Neural progenitor cell (in vitro differentiated cells): Measurements from ENCODE around the gene ZNF408.

Experiments used
- EZH2 ChIP-seq: fragments of 200-600 bp; sonication (generic); IDR thresholded peaks from 2 replicates; pipeline ENCODE4 v1.6.1; 2017; ENCODE audit warnings: antibody characterized with exemption, mild to moderate bottlenecking, moderate library complexity
- EZH2phosphoT487 ChIP-seq: fragments of 200-600 bp; sonication (generic); IDR thresholded peaks from 2 replicates; pipeline ENCODE4 v1.6.1; 2017; ENCODE audit warnings: antibody characterized with exemption
- TF ChIP-seq, protein P1 (sequence below): fragments of 200-600 bp; sonication (generic); IDR thresholded peaks from 2 replicates; pipeline ENCODE4 v1.5.1; 2017; ENCODE audit warnings: antibody characterized with exemption, mild to moderate bottlenecking

DNA sequence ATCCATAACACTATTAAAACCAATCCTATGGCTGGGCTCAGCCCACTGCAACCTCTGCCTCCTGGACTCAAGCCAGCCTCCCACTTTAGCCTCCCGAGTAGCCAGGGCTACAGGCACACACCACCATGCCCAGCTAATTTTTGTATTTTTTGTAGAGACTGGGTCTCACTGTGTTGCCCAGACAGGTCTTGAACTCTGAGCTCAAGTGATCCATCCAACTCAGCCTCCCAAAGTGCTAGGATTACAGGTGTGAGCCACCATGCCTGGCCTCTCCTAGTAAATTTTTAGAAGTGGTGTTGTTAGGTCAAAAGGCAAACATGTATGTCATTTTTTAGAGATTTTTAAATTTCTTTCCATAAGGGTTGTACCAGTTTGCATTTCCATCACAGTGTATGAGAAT, 32.4 kb downstream of the ZNF408 start:
- TF ChIP-seq, protein P1, sequence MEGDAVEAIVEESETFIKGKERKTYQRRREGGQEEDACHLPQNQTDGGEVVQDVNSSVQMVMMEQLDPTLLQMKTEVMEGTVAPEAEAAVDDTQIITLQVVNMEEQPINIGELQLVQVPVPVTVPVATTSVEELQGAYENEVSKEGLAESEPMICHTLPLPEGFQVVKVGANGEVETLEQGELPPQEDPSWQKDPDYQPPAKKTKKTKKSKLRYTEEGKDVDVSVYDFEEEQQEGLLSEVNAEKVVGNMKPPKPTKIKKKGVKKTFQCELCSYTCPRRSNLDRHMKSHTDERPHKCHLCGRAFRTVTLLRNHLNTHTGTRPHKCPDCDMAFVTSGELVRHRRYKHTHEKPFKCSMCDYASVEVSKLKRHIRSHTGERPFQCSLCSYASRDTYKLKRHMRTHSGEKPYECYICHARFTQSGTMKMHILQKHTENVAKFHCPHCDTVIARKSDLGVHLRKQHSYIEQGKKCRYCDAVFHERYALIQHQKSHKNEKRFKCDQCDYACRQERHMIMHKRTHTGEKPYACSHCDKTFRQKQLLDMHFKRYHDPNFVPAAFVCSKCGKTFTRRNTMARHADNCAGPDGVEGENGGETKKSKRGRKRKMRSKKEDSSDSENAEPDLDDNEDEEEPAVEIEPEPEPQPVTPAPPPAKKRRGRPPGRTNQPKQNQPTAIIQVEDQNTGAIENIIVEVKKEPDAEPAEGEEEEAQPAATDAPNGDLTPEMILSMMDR, result no peak
- TF ChIP-seq EZH2phosphoT487 (no peak), EZH2 (no peak)
